Transverse colon (tissue), 4 donors: ENCODE results near the gene SDR9C7.

Experiments
- CTCF ChIP-seq, 5 experiments: fragments of 200-600 bp in 3 of 5; fragments of 450-650 bp in 2 of 5; sonication (generic) in 3 of 5; IDR thresholded peaks; 1 replicate in 2 of 5; 2 replicates in 3 of 5; pipeline ENCODE4 v1.5.1; 2016 to 2017; ENCODE audit warnings: antibody characterized with exemption in 5 of 5, inconsistent platforms in 3 of 5, mild to moderate bottlenecking in 2 of 5, moderate library complexity in 1 of 5
- POLR2A ChIP-seq: fragments of 450-650 bp; IDR thresholded peaks from one replicate; pipeline ENCODE4 v1.6.1; 2016; ENCODE audit warnings: antibody characterized with exemption, mild to moderate bottlenecking, moderate library complexity
- POLR2AphosphoS5 ChIP-seq, 3 donors: sonication (generic); formaldehyde crosslinking; IDR thresholded peaks; one replicate each; pipeline ENCODE4 v1.6.1; 2016; ENCODE audit warnings: antibody characterized with exemption in 3 of 3

DNA sequence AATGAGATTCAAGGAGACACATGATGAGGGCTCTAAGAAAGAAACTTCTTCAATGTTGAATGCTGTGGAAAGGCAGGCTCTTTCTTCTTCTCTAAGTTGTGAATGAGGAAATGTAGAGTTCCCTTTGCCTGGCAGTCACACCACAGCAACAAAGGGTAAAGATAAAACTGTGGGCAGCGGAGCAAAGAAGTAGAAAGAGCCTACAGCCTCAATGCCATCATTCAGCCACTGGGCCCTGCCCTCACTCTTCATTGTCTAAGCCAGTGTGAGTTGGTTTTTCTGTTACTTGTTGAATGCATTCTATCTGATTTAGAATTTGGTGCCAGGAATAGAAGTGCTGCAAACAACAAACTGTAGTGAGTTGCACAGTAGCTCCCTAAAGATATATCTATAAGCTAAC, 12.2 kb downstream of the SDR9C7 start:
- TF ChIP-seq POLR2A, result no peak
- no peak for TF ChIP-seq CTCF (IDR thresholded peaks at IDR 0.05)
- TF ChIP-seq POLR2AphosphoS5 (IDR thresholded peaks at IDR 0.05), result no peak
